Caco-2 (cell line): Measurements from ENCODE around the gene ABCC9. TPM values are rescaled to one million over a fixed set of nuclear protein-coding genes. Genes with fewer than 3 reads are reported as not detected.
A peak's percentile ranks its signal among the peaks of the same experiment; 100 is the strongest.

ENCODE experiments used
- BruUV-seq: library from RNA; stranded (reverse); fragments of 400-500 nt; replicated peaks from 2 replicates; lab custom pipeline; 2021; lab: Mats Ljungman, UMichigan
- CTCF ChIA-PET: fragments of 300-600 bp; sonication (Branson Sonifier 250); formaldehyde crosslinking; loops from one replicate; lab custom pipeline; 2022; ENCODE audit warnings: antibody characterized with exemption; lab: Charles Lee
- POLR2A ChIA-PET: fragments of 300-600 bp; sonication (Branson Sonifier 250); formaldehyde crosslinking; loops from one replicate; lab custom pipeline; 2022; ENCODE audit warnings: antibody characterized with exemption; lab: Charles Lee
- DNase-seq, 2 experiments: peaks; one replicate each; pipeline versions ENCODE4 v3.0.0 to v3.0.0-alpha.2; 2020 to 2022
- H3K27me3 ChIP-seq: replicated peaks from 2 replicates; pipeline ENCODE4 v1.6.0; 2011; ENCODE audit warnings: low read length; ENCODE audit not compliant: control insufficient read depth, insufficient read depth
- H3K36me3 ChIP-seq: 2 replicates; pipeline ENCODE4 v1.5.1; 2011; ENCODE audit warnings: low read length; ENCODE audit not compliant: control insufficient read depth, insufficient read depth
- H3K4me1 ChIP-seq: fragments of 250-450 bp; sonication (Bioruptor Pico); 2 replicates; pipeline ENCODE4 v1.5.1; 2020; ENCODE audit warnings: mild to moderate bottlenecking
- H3K4me3 ChIP-seq: 2 replicates; pipeline ENCODE4 v1.5.1; 2011; ENCODE audit warnings: low read depth, mild to moderate bottlenecking, control low read depth, low read length
- H3K9me3 ChIP-seq: fragments of 250-450 bp; sonication (Bioruptor Pico); 2 replicates; pipeline ENCODE4 v1.5.1; 2020; ENCODE audit warnings: mild to moderate bottlenecking, moderate library complexity
- H3K27ac Mint-ChIP-seq: one replicate; pipeline ENCODE4 v1.8.0; 2022; ENCODE audit warnings: mixed read lengths; ENCODE audit not compliant: unreplicated experiment
- H3K27me3 Mint-ChIP-seq: one replicate; pipeline ENCODE4 v1.8.0; 2022; ENCODE audit warnings: mixed read lengths; ENCODE audit not compliant: insufficient read depth, unreplicated experiment
- H3K36me3 Mint-ChIP-seq: one replicate; pipeline ENCODE4 v1.8.0; 2022; ENCODE audit warnings: mild to moderate bottlenecking, mixed read lengths; ENCODE audit not compliant: insufficient read depth, unreplicated experiment
- H3K4me1 Mint-ChIP-seq: one replicate; pipeline ENCODE4 v1.8.0; 2022; ENCODE audit warnings: low read depth, mixed read lengths; ENCODE audit not compliant: unreplicated experiment
- H3K4me3 Mint-ChIP-seq: one replicate; pipeline ENCODE4 v1.8.0; 2022; ENCODE audit warnings: mild to moderate bottlenecking, moderate library complexity, mixed read lengths; ENCODE audit not compliant: unreplicated experiment
- H3K9me3 Mint-ChIP-seq: one replicate; pipeline ENCODE4 v1.8.0; 2022; ENCODE audit warnings: mixed read lengths; ENCODE audit not compliant: unreplicated experiment
- CTCF ChIP-seq, 2 experiments: fragments of 200-600 bp in 1 of 2; IDR thresholded peaks; 1 replicate in 1 of 2; 2 replicates in 1 of 2; pipeline versions ENCODE4 v1.5.1 to v1.8.0; 2011 to 2022; ENCODE audit warnings: antibody characterized with exemption in 1 of 2, control low read depth in 1 of 2, inconsistent platforms in 1 of 2, low read depth in 1 of 2, low read length in 1 of 2, mild to moderate bottlenecking in 1 of 2, moderate library complexity in 1 of 2; ENCODE audit not compliant: insufficient read depth in 1 of 2, severe bottlenecking in 1 of 2, unreplicated experiment in 1 of 2
- intact Hi-C: fragments of 100-400 bp; cut with micrococcal nuclease; formaldehyde crosslinking; loops from one replicate; pipeline ENCODE4 v1.10.0; 2022; ENCODE audit not compliant: unreplicated experiment
- total RNA-seq: library from RNA; stranded (reverse); gene quantifications from 2 replicates; pipeline ENCODE4 v1.2.3, GENCODE V29; 2022

The ABCC9 gene
- total RNA-seq, 1 experiment from 2014 or later = 130 TPM

- CTCF ChIA-PET = no interaction called here
- no TSS peak for BruUV-seq
- Histone ChIP-seq H3K4me1 (peaks cover 18% of the 10 kb centered on the region), H3K36me3 (peaks cover 2% of the 10 kb centered on the region; the same call in 1 of the 2 replicates), H3K9me3 (no peaks in the 10 kb centered on the region), H3K27me3 (no peaks in the 10 kb centered on the region), H3K4me3 (no peak overlapping the region)
- no peak for DNase-seq
- H3K27me3 Mint-ChIP-seq = no peaks in the 10 kb centered on the region
- peaks cover 73% of the 10 kb centered on the region for H3K36me3 Mint-ChIP-seq
- no peak for TF ChIP-seq CTCF (IDR thresholded peaks at IDR 0.05; ENCODE audit: insufficient read depth in 1 of 2, low read depth in 1 of 2, low read length in 1 of 2, severe bottlenecking in 1 of 2, unreplicated experiment in 1 of 2)
- intact Hi-C loops = loop anchor here (5.0 kb wide), 1 partner anchor 121 kb away; no protein-coding TSS in a partner anchor
- peaks cover 31% of the 10 kb centered on the region for H3K4me1 Mint-ChIP-seq
- H3K4me3 Mint-ChIP-seq = peak overlapping the region; percentile 63
- H3K9me3 Mint-ChIP-seq = no peaks in the 10 kb centered on the region
- H3K27ac Mint-ChIP-seq = no peak overlapping the region
- POLR2A ChIA-PET = no interaction called here
These were observed 169.9 kb downstream of the ABCC9 start for GRCh38 chr12:21771311-21771710.

GRCh38 chr12:21769307-21769706 is 171.9 kb downstream of the ABCC9 start:
- Mint-ChIP-seq H3K27ac (no peak overlapping the region), H3K4me1 (peaks cover 31% of the 10 kb centered on the region), H3K27me3 (no peaks in the 10 kb centered on the region), H3K9me3 (no peaks in the 10 kb centered on the region), H3K4me3 (no peak overlapping the region), H3K36me3 (peaks cover 93% of the 10 kb centered on the region)
- Histone ChIP-seq H3K9me3 (no peaks in the 10 kb centered on the region), H3K27me3 (no peaks in the 10 kb centered on the region), H3K36me3 (peaks cover 2% of the 10 kb centered on the region; the same call in 1 of the 2 replicates), H3K4me3 (no peak overlapping the region), H3K4me1 (peaks cover 22% of the 10 kb centered on the region)
- DNase-seq = no peak
- TF ChIP-seq CTCF (IDR thresholded peaks at IDR 0.05; ENCODE audit: insufficient read depth in 1 of 2, low read depth in 1 of 2, low read length in 1 of 2, severe bottlenecking in 1 of 2, unreplicated experiment in 1 of 2) = no peak
- intact Hi-C loops = no loop called here
- no TSS peak for BruUV-seq
- ChIA-PET CTCF (no interaction called here), POLR2A (no interaction called here)

- ChIA-PET CTCF (no interaction called here), POLR2A (interaction anchor here (0.6 kb wide), 1 partner anchor 138 kb away, joined by 4 read pairs; no protein-coding TSS in a partner anchor)
- peak overlapping the region; percentile 73 for H3K27ac Mint-ChIP-seq
- no peaks in the 10 kb centered on the region for H3K27me3 Mint-ChIP-seq
- peaks cover 28% of the 10 kb centered on the region for H3K4me1 ChIP-seq
- no peaks in the 10 kb centered on the region for H3K9me3 ChIP-seq
- no peak for DNase-seq
- no peaks in the 10 kb centered on the region for H3K9me3 Mint-ChIP-seq
- H3K4me3 ChIP-seq = no peak overlapping the region
- H3K36me3 ChIP-seq = 0 out of 2 replicates have a peak, but pooled peaks cover 2% of the 10 kb centered on the region
- no peaks in the 10 kb centered on the region for H3K27me3 ChIP-seq
- no TSS peak for BruUV-seq
- intact Hi-C loops = no loop called here
- H3K4me1 Mint-ChIP-seq = peaks cover 46% of the 10 kb centered on the region
- H3K36me3 Mint-ChIP-seq = peaks cover 76% of the 10 kb centered on the region
- H3K4me3 Mint-ChIP-seq = no peak overlapping the region
- no peak for TF ChIP-seq CTCF (IDR thresholded peaks at IDR 0.05; ENCODE audit: insufficient read depth in 1 of 2, low read depth in 1 of 2, low read length in 1 of 2, severe bottlenecking in 1 of 2, unreplicated experiment in 1 of 2)
These were observed 174.8 kb downstream of the ABCC9 start for GRCh38 chr12:21766403-21766802.
